Measurements from ENCODE around the gene P2RX6.

DNA sequence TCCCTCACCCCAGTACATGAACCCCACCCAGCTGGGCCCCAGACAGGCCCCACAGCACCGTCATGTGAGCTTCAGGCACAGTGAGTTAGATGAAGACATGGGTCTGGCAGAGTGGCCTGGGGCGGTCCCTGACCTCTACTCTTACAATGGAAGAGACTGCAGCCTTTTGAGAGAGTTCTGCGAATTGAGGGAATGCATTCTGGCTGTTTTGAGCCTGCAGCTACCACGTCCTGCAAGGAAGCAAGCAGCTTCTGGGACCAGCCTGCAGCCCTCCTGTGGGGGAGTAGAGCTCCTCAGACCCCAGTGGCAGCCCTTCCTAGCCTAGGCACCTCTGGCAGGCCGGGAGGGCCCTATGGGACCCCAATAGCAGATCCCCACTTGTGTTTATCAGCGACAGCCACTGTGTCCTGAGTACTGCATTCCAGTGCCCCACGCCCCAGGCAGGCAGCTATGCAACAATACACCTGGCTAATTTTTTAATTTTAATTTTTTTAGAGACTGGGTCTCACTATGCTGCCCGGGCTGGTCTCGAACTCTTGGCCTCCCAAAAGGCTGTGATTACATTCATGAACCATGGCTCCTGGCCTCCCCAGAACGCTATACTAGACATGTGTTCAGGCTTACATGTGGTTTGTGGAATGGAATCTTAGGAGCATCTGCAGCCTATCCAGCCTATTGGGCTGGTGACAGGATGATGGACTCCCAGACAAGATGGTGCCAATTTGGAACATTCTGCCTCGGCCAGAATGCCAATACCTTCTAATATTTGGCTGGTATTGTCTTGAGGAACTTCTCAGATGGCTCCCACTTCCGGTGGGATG, 18.1 kb downstream of the P2RX6 start:
- TF ChIP-seq EZH2phosphoT487 (IDR thresholded peaks at IDR 0.05; ENCODE audit: insufficient read depth, low read depth), result no peak
- TF ChIP-seq EZH2 (IDR thresholded peaks at IDR 0.05; ENCODE audit: insufficient read depth, poor library complexity, severe bottlenecking), result no peak
